HT1080 (cell line): ENCODE measurements around the gene AMFR. TPM values are rescaled to one million over a fixed set of nuclear protein-coding genes. Genes with fewer than 3 reads are reported as not detected.
"Not testable (repeated sequence)": the region's sequence is repeated elsewhere in the genome, so short reads cannot be mapped to it uniquely, and the experiment has no call there.

ENCODE experiments used
- DNase-seq: peaks from one replicate; pipeline ENCODE4 v3.0.0-alpha.2; 2015; ENCODE audit warnings: low read depth
- total RNA-seq: library from RNA; depleted of rRNA; stranded (reverse); fragments of >200 nt; shearing (Covaris generic); gene quantifications from 2 replicates; pipeline ENCODE4 v1.2.3, GENCODE V29; 2014

AMFR gene
- total RNA-seq, 1 experiment from 2014 or later: 117 TPM

DNA sequence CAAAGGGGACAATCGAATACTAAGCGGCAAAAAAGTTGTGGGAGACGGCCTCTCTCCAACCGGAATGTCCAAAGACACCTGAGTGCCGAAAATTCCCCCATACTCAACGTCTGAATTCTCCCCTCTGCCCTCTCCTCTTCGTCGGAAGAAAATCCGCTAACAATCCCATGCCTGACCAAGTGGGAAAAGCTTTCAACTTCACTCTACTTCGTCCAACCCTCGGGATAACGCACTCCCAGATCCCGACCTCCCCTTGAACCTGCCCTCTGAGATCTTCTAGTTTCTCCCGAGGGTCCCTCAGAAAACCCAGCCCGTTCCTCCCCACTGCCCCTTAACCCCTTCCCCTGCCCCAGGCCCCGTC lies 961 bp downstream of the AMFR start:
- no peak for DNase-seq

DNA sequence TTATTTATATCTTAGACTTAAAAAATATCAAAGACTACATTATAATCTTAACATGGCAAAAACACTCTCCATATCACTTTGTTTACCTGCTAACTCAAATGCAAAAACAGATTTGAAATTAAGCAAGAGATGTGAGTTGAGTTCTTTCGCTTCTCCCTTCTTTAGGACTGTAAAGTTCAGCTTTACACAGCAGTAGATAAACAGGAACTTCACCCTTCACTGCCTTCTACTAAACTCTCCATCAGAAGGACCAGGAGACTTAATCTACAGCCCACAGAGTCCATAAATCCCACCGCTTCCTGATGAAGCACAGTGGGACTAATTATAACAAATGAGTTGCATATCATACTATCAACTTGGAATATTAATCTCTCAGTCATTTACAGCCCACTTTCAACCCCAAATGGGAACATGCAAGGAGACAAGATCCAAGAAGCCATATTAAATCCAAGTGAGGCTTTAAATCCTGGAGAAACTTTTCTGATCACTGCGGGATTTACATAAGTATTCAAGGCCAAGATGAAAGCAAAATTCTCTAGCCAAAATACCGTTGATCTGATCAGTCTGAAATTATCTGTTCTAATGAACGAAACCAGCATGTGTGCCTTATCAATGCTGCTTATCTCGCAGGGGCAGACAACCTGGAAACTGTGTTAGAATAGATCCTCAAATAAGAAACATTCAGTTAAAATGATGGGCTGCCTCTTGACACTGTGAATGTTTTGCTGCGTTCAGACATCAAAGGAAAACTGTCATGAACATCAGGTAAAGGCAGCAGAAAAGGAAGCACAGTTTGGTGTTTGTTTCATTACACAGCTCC lies 1.6 kb downstream of the AMFR start:
- DNase-seq: no peak

GRCh38 chr16:56422896-56423441 lies 2.4 kb downstream of the AMFR start:
- DNase-seq: no peak

DNA sequence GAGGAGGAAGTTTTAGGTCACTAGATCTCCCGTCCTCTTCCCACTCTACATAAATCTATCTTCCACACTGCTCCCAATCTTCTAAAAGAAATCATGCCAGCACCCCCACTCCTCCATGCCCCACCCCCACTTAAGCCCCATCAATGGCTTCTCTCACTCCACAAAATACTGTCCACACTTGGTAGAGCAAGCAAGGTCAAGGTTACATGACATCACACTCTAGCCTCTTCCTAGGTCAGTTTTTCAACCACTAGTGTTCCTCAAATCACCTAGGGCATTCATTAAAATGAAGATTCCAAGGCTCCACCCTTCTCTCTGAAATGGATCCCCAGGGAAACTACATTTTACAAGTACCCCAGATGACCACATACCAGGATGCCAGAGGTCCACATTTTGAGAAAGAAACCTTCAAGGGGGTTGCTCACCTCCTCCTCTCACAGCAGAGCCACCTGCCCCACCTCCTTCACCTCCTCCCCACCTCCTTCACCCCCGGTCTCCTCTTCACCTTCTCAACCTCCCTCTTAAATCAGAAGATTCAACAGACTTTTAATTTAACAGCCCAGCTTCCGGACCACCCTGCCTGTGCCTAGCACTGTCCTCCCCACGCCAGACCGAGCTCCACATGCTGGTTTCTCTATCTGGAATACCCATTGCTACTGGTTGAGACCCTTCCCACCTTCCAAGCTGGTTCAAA lies 3.2 kb downstream of the AMFR start:
- DNase-seq: no peak

- DNase-seq: no peak
Observed at GRCh38 chr16:56421313-56421712, 4.0 kb downstream of the AMFR start.

GRCh38 chr16:56420613-56421012 lies 4.7 kb downstream of the AMFR start:
- no peak for DNase-seq

- no peak for DNase-seq
Observed at GRCh38 chr16:56419740-56420548, 5.4 kb downstream of the AMFR start.

- no peak for DNase-seq
Observed at GRCh38 chr16:56417138-56417537, 8.2 kb downstream of the AMFR start.

DNA sequence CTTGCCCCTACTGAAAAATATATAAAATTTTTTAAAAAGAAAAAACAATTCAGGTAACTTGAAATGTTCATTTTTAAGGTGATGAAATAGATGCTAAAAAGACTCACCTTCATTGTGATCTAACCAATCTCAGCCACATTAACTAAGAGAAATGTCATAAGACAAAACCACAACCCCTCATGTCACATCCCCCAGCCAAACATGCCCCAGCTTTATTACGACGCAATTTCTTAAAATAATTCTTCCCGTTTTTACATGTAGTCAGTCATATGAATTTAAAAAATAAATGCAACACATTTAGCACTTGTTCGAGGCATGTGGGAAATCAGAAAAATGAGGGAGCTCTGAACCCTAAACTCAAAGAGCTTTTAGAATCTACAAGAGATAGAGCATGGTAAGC lies 9.5 kb downstream of the AMFR start:
- no peak for DNase-seq

- DNase-seq: no peak
Observed at GRCh38 chr16:56414366-56414765, 11.0 kb downstream of the AMFR start.

- no peak for DNase-seq
Observed at GRCh38 chr16:56413381-56413780, 12.0 kb downstream of the AMFR start.

DNA sequence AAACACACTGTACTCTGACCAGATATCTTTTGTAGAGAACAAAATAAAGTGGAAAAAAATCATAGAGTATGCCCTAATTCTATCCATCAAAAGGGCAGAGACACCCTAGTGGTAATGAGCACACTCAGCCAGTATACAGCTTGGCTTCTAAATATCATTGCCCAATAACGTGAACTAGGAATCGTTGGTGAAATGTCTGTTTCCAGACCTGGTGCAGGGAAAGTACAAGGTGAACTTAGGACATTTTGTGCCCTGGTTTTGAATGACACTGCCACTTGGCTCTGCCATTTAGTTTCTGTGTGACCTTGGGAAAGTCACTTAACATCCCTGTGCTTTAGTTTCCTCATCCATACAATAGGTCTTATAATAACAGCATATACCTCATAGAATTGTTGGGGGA lies 13.7 kb downstream of the AMFR start:
- DNase-seq: no peak

GRCh38 chr16:56411123-56411522 lies 14.2 kb downstream of the AMFR start:
- DNase-seq: no peak

GRCh38 chr16:56409195-56409594 lies 16.1 kb downstream of the AMFR start:
- DNase-seq: peak; percentile 55

DNA sequence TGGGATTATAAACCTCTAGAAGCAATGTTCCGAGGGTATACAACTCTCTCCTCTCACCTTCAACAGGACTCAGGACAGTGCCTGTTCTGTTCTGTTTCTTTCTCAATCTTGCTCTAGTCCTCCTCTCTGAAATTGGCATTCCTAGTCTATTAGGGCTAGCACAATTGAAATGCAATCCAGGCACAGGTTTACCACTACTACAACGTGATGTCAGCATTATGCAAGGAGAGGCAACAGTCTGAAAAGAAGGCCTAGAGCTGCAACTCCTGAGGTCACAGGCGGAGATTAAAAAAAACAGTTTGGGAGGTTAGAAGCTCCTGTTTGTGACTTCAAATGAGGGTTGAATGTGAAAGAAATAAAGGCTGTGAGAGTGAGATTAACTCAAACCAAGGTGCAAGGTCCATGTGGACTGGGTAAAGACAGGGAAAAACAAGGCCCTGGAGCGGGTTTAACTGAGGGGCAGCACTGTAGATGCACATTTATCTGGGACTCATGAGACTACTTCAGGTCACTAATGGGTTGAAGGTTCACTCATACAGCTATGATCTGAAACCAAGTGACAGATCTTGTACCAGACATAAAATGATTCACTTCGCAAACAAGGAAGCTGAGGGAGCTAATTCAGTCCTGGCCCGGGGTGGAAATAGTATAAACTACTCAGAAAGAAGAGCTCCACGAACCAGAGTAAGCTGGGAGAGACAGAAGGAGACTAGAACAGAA lies 16.8 kb downstream of the AMFR start:
- DNase-seq: no peak

DNA sequence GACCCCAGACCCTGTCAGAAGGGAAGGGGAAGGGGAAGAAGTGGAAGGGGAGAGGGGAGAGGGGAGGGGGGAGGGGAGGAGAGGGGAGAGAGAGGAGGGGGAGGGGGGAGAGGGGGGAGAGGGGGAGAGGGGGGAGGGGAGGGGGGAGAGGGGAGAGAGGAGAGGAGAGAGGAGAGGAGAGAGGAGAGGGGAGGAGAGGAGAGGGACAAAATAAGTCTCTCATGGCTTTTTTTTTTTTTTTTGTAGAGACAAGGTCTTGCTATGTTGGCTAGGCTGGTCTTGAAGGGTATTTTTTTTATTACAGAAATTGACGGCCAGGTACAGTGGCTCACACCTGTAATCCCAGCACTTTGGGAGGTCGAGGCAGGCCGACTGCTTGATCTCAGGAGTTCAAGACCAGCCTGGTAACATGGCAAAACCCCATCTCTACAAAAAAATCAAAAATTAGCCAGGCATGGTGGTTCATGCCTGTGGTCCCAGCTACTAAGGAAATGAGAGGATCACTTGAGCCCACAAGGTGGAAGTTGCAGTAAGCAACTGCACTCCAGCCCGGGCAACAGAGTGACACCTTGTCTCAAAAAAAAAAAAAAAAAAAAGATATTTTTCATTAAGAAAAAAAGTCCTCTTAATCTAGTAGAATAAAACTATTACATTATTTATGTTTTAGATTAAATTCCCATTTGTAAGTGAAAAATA lies 19.2 kb downstream of the AMFR start:
- DNase-seq: no peak

DNA sequence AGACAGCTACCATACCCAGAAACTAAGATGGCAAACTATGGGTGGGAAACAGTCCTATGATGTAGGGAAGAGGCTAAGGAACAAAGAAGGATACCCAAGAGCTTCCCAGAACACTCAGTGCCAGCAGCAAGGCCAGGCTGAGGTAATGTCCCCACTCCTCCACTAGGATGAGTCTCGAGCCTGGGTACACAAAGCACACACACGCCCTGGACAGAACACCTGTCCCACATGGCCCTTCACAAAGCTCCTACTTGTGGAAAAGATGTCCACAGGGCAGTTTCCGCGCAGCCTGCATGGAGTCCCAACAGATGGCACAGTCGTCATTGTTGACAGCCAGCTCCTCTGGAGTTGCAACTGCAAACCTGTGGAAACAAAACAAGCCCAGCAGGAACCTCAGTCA lies 23.9 kb downstream of the AMFR start:
- no peak for DNase-seq

DNA sequence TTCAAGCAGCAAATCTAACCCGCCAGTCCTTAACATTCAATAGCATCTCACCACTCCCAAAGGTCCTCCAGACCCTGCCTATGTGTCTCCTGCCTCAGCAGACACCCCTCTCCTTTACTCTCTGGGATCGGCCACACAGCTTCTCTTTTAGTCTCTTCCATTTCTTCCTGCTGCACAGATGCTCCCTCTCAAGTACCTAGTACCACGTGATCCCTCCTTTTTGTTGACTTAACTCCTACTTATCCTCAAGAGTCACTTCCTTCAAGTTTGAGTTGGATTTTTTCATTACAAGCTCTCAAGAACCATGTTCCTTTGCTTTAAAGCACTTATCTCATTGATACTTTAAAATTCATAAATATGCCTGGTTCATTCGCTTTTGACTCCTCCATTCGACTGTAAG lies 24.9 kb downstream of the AMFR start:
- DNase-seq: no peak

DNA sequence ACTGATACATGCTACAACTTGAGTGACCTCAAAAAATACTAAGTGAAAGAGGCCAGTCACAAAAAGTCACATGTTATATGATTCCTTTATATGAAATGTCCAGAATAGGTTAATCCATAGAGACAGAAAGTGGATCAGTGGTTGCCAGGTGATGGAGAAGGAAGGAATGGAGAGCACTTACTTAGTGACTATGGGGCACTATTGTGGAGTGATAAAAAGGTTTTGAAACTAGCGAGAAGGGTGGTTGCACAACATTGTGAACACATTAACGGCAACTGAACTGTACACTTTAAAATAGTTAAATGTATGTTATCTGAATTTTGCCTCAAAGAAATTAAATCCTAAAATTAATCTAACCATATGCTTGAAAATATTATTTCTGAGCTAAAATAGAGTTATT lies 25.9 kb downstream of the AMFR start:
- no peak for DNase-seq

GRCh38 chr16:56399047-56399446 lies 26.3 kb downstream of the AMFR start:
- DNase-seq: no peak

- not testable (repeated sequence) for DNase-seq
Observed at GRCh38 chr16:56396724-56397123, 28.6 kb downstream of the AMFR start.
